Activated effector memory CD4-positive, alpha-beta T cell treated with anti-CD3 and anti-CD28 coated beads, Interleukin-2, amount 50 U/mL, for 16 hours (primary cell): ENCODE results near the gene EPS15.
"Not testable (repeated sequence)": the region's sequence is repeated elsewhere in the genome, so short reads cannot be mapped to it uniquely, and the experiment has no call there.

Source experiments
- DNase-seq: peaks from one replicate; pipeline ENCODE4 v3.0.0-alpha.2; 2020

Gene EPS15

GRCh38 chr1:51519048-51519864 lies at the start of gene EPS15:
EPS15 (minus strand) TSS chr1:51519266; CDS start chr1:51519231, 35 bp downstream.
- peak; percentile 94 for DNase-seq

GRCh38 chr1:51568231-51568935 lies 49.3 kb upstream of the EPS15 start:
- no peak for DNase-seq

GRCh38 chr1:51567653-51568052 lies 48.6 kb upstream of the EPS15 start:
- DNase-seq, result no peak

DNA sequence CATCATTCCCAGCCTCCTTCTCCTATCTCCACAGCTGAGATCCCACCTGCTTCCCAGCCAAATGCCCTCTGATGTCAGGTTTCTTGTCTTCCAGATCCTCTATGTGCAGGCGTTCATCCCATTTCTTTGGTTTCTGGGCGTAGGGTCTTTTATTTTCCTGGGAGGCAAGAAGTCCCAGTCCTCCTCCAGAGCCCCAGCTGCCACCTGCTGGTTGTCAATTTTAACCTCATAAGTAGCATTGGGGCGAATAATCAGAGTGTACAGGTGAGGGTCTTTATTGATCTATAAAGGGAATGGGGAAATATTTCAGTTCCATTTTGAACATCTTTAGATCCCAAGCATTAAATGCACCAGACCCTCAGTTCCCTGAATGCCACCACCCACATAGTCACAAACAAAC lies 47.2 kb upstream of the EPS15 start:
- no peak for DNase-seq

GRCh38 chr1:51565009-51565408 lies 45.9 kb upstream of the EPS15 start:
- no peak for DNase-seq

DNA sequence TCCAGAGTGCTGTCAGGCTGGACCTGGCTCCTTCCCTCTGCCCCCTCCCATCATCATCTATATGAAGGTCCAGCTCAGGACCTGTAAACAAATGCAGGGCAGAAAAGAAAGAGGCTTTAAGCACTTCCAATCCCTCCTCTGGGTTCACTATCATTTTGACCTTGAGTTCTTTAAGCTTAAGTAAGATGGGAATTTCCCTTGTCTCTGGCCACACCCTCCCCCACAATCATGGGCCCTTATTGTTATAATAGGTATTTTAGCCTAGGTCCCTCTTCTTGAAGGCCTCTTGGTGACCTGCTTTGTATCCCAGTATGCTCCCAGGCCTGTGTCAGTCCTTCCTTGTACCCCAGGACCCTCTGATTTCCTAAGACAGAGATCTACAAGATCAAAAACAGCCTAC lies 45.1 kb upstream of the EPS15 start:
- DNase-seq, result no peak

GRCh38 chr1:51561702-51562101 lies 42.6 kb upstream of the EPS15 start:
- no peak for DNase-seq

GRCh38 chr1:51560895-51561294 lies 41.8 kb upstream of the EPS15 start:
- DNase-seq, result not testable (repeated sequence)

DNA sequence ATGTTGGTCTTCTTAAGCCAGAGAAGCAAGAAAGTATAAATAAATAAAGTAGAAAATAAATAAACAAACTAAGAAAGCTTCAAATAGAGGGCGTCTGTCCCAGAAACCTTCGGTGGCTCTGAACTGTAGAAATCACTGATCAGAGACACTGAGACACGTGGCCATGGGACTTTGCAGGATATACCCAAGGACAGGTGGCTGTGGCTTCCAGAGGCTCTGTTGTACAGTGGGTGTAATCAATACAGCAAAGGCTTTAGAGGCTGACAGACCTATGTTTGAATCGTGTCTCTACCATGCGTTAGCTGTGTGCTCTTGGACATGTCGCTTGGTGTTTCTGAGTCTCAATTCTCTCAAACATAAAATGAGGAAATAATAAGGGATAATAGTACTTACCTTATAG lies 41.0 kb upstream of the EPS15 start:
- no peak for DNase-seq

DNA sequence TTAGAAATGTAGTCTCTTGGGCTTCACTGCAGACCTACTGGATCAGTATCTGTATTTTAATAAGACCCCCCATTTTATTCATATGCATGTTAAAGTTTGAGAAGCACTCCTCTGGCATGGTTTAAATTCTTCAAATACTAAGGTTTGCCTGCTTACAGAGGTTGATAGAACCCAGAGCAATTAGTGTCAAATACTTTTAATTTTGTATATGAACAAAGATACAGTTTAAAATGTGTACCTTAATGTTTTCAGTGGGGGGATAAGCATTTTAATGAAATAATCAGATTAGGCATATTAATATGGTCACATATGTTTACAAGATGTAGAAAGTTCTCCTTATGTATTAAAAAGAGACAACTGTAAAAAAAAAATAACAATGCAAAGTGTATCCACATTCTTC lies 40.4 kb upstream of the EPS15 start:
- no peak for DNase-seq

GRCh38 chr1:51559064-51559500 lies 40.0 kb upstream of the EPS15 start:
- DNase-seq, result no peak

DNA sequence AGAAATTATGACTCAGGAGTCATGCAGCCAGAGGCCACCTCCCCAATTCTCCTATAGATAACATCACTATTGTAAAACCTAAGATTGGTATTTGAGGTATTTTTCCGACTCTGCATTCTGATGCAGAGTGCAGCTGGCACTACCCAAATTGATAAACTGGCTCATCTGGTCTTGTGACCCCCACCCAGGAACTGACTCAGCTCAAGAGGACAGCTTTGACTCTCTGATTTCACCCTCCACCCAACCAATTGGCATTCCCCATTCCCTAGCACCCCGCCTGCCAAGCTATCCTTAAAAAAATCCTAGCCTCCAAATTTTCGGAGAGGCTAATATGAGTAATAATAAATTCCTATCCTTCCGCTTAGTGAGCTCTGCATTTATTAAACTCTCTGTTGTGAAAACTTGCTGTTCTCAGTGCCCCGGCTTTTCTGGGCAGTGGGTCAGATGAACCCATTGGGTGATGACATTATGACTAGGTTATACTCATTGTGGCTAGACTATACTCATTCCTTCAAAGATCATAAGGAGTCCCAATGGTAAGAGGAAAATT lies 39.4 kb upstream of the EPS15 start:
- no peak for DNase-seq

- no peak for DNase-seq
Observed at GRCh38 chr1:51557168-51557567, 38.1 kb upstream of the EPS15 start.

GRCh38 chr1:51555866-51556619 lies 37.0 kb upstream of the EPS15 start:
- no peak for DNase-seq

DNA sequence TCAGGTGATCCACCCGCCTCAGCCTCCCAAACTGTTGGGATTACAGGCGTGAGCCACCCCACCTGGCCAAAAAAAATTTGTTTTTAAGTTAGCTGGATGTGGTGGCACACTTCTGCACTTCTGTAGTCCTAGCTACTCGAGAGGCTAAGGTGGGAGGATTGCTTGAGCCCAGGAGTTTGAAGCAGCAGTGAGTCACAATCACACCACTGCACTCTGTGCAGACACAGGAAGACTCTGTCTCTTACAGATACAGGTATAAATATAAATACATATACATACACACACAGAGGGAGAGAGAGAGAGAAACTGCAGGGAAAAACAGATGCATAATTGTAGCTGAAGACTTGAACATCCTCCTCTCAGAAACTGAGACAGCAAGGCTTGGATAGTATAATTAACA lies 34.8 kb upstream of the EPS15 start:
- DNase-seq, result no peak

GRCh38 chr1:51552929-51553807 lies 34.1 kb upstream of the EPS15 start:
- no peak for DNase-seq

- DNase-seq, result no peak
Observed at GRCh38 chr1:51551848-51552296, 32.8 kb upstream of the EPS15 start.

GRCh38 chr1:51551081-51551480 lies 32.0 kb upstream of the EPS15 start:
- no peak for DNase-seq

DNA sequence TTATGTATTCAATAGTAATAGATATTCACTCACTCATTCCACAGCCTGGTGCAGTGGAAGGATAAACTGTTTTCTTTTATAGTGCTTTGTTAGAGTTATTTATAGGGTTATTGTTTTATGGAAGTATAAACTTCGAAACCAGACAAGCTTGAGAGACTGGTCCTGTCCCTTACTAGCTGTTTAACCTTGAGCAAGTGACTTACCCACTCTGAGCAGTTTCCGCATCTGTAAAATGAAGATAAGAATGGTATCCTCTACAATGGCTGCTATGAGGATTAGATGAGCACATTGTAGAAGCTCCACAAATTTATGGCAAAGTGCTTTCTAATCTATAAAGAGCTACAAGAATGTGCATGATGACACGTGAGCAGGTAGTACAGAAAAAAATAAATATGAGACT lies 30.8 kb upstream of the EPS15 start:
- DNase-seq, result no peak

GRCh38 chr1:51549016-51549619 lies 30.1 kb upstream of the EPS15 start:
- DNase-seq, result no peak

DNA sequence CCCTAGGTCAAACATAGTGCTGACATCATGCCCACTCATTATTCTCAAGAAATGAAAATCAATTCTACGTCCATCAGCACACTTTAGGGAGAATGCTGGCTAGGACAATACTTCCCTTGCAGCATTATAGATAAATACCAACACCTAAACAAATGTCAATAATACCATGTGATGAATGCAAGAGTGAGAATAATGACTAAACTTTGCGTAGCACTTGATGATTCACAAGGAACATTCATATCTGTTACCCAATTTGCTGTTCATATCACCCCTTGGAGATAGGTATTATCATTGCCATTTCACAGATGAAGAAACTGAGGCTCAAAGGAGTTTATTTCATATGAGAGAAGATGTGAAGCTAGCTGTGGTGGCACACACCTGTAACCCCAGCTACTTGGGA lies 24.8 kb upstream of the EPS15 start:
- DNase-seq, result no peak
